HCT116 (cell line): ENCODE measurements around the gene R3HDM1.

ENCODE experiments used
- EGR1 ChIP-seq: IDR thresholded peaks from 2 replicates; pipeline ENCODE4 v1.6.1; 2012; ENCODE audit warnings: low read depth
- EZH2 ChIP-seq: fragments of 200-600 bp; sonication (generic); IDR thresholded peaks from 2 replicates; pipeline ENCODE4 v1.6.1; 2017; ENCODE audit warnings: antibody characterized with exemption, mixed run types
- POLR2A ChIP-seq: IDR thresholded peaks from 2 replicates; pipeline ENCODE4 v1.7.0; 2011; ENCODE audit warnings: borderline replicate concordance; ENCODE audit not compliant: insufficient read depth, insufficient read length; ENCODE audit errors: extremely low read depth
- TF ChIP-seq, protein P1 (sequence below), 3 experiments: fragments of 200-600 bp in 1 of 3; sonication (generic) in 1 of 3; IDR thresholded peaks in 2 of 3; conservative IDR thresholded peaks in 1 of 3; 2 replicates each; pipeline ENCODE4 v1.5.1; 2012 to 2017; ENCODE audit warnings: low read depth in 2 of 3, low read length in 2 of 3, antibody characterized with exemption in 1 of 3, borderline replicate concordance in 1 of 3, control low read depth in 1 of 3, mild to moderate bottlenecking in 1 of 3, mixed read lengths in 1 of 3, mixed run types in 1 of 3, moderate library complexity in 1 of 3; ENCODE audit not compliant: insufficient read depth in 1 of 3

- TF ChIP-seq, protein P1, sequence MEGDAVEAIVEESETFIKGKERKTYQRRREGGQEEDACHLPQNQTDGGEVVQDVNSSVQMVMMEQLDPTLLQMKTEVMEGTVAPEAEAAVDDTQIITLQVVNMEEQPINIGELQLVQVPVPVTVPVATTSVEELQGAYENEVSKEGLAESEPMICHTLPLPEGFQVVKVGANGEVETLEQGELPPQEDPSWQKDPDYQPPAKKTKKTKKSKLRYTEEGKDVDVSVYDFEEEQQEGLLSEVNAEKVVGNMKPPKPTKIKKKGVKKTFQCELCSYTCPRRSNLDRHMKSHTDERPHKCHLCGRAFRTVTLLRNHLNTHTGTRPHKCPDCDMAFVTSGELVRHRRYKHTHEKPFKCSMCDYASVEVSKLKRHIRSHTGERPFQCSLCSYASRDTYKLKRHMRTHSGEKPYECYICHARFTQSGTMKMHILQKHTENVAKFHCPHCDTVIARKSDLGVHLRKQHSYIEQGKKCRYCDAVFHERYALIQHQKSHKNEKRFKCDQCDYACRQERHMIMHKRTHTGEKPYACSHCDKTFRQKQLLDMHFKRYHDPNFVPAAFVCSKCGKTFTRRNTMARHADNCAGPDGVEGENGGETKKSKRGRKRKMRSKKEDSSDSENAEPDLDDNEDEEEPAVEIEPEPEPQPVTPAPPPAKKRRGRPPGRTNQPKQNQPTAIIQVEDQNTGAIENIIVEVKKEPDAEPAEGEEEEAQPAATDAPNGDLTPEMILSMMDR (IDR thresholded peaks at IDR 0.05 in 2 of 3, conservative IDR thresholded peaks at IDR 0.05 in 1 of 3; ENCODE audit: borderline replicate concordance in 1 of 3, insufficient read depth in 1 of 3, low read depth in 2 of 3, low read length in 2 of 3): no peak
- TF ChIP-seq EZH2 (no peak), POLR2A (no peak), EGR1 (no peak)
These were observed 88.9 kb downstream of the R3HDM1 start for GRCh38 chr2:135620198-135620597.
